Ishikawa (cell line): ENCODE data around the gene RHCG.

Experiments used
- CEBPB ChIP-seq: IDR thresholded peaks from 2 replicates; pipeline ENCODE4 v1.6.1; 2012
- EGR1 ChIP-seq: IDR thresholded peaks from 2 replicates; pipeline ENCODE4 v1.6.1; 2012
- EP300 ChIP-seq: IDR thresholded peaks from 2 replicates; pipeline ENCODE4 v1.6.1; 2012; ENCODE audit warnings: borderline replicate concordance
- FOXM1 ChIP-seq: IDR thresholded peaks from 2 replicates; pipeline ENCODE4 v1.6.1; 2012; ENCODE audit warnings: low read depth, borderline replicate concordance
- MAX ChIP-seq: IDR thresholded peaks from 2 replicates; pipeline ENCODE4 v1.6.1; 2012
- NFIC ChIP-seq: IDR thresholded peaks from 2 replicates; pipeline ENCODE4 v1.6.1; 2012
- RAD21 ChIP-seq: IDR thresholded peaks from 2 replicates; pipeline ENCODE4 v1.6.1; 2012; ENCODE audit warnings: low read depth
- REST ChIP-seq: IDR thresholded peaks from 2 replicates; pipeline ENCODE4 v1.6.1; 2012; ENCODE audit warnings: low read depth, mild to moderate bottlenecking
- TAF1 ChIP-seq: IDR thresholded peaks from 2 replicates; pipeline ENCODE4 v1.6.1; 2012; ENCODE audit warnings: low read depth, mild to moderate bottlenecking
- TEAD4 ChIP-seq: IDR thresholded peaks from 2 replicates; pipeline ENCODE4 v1.6.1; 2012
- USF1 ChIP-seq: IDR thresholded peaks from 2 replicates; pipeline ENCODE4 v1.6.1; 2012
- YY1 ChIP-seq: IDR thresholded peaks from 2 replicates; pipeline ENCODE4 v1.6.1; 2012; ENCODE audit warnings: low read depth
- ZBTB7A ChIP-seq: IDR thresholded peaks from 2 replicates; pipeline ENCODE4 v1.6.1; 2012; ENCODE audit warnings: low read depth

GRCh38 chr15:89539027-89539426 lies 42.6 kb upstream of the RHCG start:
- TF ChIP-seq FOXM1 (no peak), NFIC (no peak), YY1 (no peak), TAF1 (no peak), EP300 (no peak), REST (no peak), ZBTB7A (no peak), USF1 (no peak), CEBPB (no peak), MAX (no peak), EGR1 (no peak), TEAD4 (no peak), RAD21 (no peak)
